Measurements from ENCODE around the gene CPN2. TPM values are rescaled to one million over a fixed set of nuclear protein-coding genes. Genes with fewer than 3 reads are reported as not detected.

The CPN2 gene
- total RNA-seq, 3 donors from 2014 or later = 0.14 TPM; not detected in 2

DNA sequence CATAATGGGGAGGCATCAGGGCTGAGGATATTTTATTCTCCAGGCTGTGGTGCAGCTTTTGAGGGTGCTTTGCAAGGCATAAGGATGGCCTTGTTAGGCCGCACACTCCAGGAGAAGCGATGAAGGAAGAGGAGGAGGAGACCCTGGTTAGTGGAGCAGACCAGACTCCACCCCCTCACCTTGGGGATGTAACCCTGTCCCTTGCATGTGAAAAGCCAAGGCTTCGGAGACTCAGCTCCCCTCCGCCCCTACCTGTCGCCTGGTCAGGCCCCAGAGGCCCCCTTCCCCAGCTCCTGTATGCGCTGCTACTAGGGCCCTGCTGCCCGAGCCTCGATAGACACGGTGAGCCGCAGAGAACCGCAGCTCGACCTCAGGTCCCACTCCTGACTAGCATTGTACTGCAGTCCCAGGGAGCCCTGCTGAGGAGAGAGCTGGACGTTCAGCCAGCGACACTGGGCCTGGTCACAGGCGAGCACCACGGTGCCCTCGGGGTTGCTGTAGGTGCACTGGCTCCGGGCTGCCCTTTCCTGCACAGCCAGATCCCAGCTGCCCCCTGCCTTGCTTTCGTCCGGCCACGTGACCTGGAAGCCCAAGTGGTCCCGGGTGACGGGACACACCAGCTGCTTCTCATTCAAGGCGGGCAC is 10.2 kb downstream of the CPN2 start:
- DNase-seq (no peak), ATAC-seq (no peak)
- no peaks in the 10 kb centered on the region for H3K4me1 ChIP-seq (ENCODE audit: low read depth)
- no peaks in the 10 kb centered on the region for H3K9me3 ChIP-seq
- H3K4me3 ChIP-seq = no peak overlapping the region
- TF ChIP-seq, protein P1, sequence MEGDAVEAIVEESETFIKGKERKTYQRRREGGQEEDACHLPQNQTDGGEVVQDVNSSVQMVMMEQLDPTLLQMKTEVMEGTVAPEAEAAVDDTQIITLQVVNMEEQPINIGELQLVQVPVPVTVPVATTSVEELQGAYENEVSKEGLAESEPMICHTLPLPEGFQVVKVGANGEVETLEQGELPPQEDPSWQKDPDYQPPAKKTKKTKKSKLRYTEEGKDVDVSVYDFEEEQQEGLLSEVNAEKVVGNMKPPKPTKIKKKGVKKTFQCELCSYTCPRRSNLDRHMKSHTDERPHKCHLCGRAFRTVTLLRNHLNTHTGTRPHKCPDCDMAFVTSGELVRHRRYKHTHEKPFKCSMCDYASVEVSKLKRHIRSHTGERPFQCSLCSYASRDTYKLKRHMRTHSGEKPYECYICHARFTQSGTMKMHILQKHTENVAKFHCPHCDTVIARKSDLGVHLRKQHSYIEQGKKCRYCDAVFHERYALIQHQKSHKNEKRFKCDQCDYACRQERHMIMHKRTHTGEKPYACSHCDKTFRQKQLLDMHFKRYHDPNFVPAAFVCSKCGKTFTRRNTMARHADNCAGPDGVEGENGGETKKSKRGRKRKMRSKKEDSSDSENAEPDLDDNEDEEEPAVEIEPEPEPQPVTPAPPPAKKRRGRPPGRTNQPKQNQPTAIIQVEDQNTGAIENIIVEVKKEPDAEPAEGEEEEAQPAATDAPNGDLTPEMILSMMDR (IDR thresholded peaks at IDR 0.05) = no peak
- no peaks in the 10 kb centered on the region for H3K36me3 ChIP-seq (ENCODE audit: low read depth)
- intact Hi-C loops (cut with DNase I, micrococcal nuclease) = no loop called here

DNA sequence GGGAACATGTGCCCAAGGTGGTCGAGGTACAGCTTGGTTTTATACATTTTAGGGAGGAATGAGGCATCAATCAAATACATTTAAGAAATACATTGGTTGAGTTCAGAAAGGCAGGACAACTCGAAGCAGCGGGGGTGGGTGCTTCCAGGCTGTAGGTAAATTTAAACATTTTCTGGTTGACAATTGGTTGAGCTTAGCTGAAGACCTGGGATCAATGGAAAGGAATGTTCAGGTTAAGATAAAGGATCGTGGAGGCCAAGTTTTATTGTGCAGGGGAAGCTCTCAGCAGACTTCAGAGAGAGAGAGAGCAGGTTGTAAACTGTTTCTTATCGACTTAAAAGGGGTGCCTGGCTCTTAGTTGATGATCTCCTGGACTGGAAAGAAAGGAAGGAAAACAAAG is 11.3 kb downstream of the CPN2 start:
- intact Hi-C loops (cut with DNase I, micrococcal nuclease) = no loop called here
- H3K4me3 ChIP-seq = no peak overlapping the region
- H3K36me3 ChIP-seq (ENCODE audit: low read depth) = no peaks in the 10 kb centered on the region
- DNase-seq (no peak), ATAC-seq (no peak)
- H3K4me1 ChIP-seq (ENCODE audit: low read depth) = no peaks in the 10 kb centered on the region
- TF ChIP-seq, protein P1 (IDR thresholded peaks at IDR 0.05) = no peak
- H3K9me3 ChIP-seq = no peaks in the 10 kb centered on the region

DNA sequence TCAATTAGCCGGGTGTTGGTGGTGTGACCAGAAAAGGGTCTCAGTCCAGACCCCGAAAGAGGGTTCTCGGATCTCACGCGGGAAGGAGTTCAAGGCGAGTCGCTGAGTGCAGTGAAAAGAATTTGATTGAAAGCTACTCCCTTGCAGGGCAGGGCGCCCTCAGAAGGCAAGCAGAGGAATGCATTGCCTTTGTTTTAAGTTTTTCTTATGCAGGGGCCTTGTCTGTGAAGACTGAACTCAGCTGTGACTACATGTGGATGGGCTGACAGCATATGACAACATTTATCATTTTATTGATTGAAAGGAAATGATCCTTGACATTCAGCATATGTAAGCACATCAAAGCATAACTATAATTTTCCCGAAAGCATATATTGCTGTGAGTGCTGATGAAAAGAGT is 11.8 kb downstream of the CPN2 start:
- TF ChIP-seq, protein P1 (IDR thresholded peaks at IDR 0.05) = no peak
- Histone ChIP-seq H3K9me3 (no peaks in the 10 kb centered on the region), H3K4me1 (ENCODE audit: low read depth) (no peaks in the 10 kb centered on the region), H3K4me3 (no peak overlapping the region), H3K36me3 (ENCODE audit: low read depth) (no peaks in the 10 kb centered on the region)
- ATAC-seq (no peak), DNase-seq (no peak)
- intact Hi-C loops (cut with DNase I, micrococcal nuclease) = no loop called here

DNA sequence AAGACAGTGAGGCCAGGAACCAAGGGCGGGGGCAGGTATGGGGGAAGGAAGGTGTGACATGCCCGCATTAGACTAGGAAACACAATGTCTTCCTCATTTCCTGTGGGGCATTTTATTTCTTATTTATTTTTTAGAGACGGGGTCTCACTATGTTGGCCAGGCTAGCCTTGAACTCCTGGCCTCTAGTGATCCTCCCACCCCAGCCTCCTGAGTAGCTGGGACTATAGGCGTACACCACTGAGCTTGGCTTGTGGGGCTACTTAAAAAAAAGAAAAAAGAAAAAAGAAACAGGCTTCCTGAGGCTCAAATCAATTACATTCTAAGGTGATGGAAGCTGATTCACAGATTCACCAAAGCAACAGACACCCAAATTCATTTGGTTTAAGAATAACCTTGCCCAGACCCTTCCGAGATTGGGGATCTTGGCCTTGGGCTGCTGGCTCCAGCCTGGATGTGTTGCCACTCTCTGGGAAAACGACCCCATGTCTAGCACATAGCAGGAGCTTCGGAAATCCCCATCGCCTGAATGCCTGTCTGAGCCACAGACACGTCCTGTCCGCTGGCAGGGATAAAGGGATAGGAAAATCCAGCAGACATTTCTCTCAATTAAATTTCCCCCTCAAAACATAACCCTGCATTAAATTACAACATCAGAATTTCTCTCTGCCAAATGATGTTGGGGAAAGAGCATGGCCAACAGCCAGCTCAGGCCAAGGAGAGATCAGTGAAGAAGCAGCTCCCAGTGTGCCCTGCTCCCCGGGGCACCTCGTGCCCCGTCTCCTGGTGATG is 13.0 kb downstream of the CPN2 start:
- H3K4me1 ChIP-seq (ENCODE audit: low read depth) = peaks cover 8% of the 10 kb centered on the region
- TF ChIP-seq, protein P1 (IDR thresholded peaks at IDR 0.05) = no peak
- no peaks in the 10 kb centered on the region for H3K9me3 ChIP-seq
- H3K36me3 ChIP-seq (ENCODE audit: low read depth) = no peaks in the 10 kb centered on the region
- DNase-seq (no peak), ATAC-seq (no peak)
- no peak overlapping the region for H3K4me3 ChIP-seq
- intact Hi-C loops (cut with DNase I, micrococcal nuclease) = no loop called here

DNA sequence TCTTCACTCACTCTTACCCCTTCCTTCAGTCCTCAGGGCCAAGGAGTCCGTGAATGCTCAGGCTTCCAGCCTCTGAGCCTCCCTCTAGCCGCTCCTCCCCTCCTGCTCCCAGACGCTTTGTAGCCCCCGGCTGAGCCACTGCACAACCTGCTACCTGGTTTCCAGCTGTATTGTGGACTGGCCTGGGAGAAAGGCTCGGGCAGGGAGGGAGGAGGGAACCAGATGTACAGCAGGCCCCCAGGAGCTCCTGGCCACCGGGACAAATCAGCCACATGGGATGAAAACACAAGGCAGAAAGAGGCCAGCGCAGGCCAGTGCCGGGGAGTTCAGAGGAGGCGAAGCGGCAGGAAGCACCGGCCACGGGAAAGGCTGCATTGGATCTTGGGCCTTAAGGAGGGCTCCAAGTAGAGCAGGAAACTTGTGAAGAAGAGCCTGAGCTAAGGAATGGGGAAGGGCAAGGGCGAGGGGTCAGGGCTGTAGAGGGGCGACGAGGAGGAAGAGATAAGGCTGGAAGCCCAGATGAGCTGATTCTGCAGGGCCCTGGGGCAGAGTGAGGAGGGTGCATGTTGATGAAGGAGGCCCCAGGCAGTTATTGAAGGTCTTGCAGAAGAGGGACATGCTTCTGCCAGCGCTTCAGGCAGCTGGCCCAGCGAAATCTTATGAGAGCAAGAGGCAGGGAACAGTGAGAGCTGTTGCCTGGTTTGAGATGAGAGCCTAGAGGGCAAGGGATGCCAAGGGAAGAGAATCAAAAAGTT is 14.3 kb downstream of the CPN2 start:
- Histone ChIP-seq H3K4me3 (no peak overlapping the region), H3K9me3 (no peaks in the 10 kb centered on the region), H3K4me1 (ENCODE audit: low read depth) (peaks cover 11% of the 10 kb centered on the region), H3K36me3 (ENCODE audit: low read depth) (no peaks in the 10 kb centered on the region)
- intact Hi-C loops (cut with DNase I, micrococcal nuclease) = no loop called here
- TF ChIP-seq, protein P1 (IDR thresholded peaks at IDR 0.05) = no peak
- no peak for ATAC-seq
- DNase-seq = no peak
